LNCAP (cell line): Measurements from ENCODE around the gene THAP12.

Experiments used
- CTCF ChIP-seq: fragments of 450-650 bp; IDR thresholded peaks from 2 replicates; pipeline ENCODE4 v1.5.1; 2017; ENCODE audit warnings: mild to moderate bottlenecking

THAP12 gene

GRCh38 chr11:76325185-76325584, 55.7 kb downstream of the THAP12 start:
- no peak for TF ChIP-seq CTCF

GRCh38 chr11:76323804-76324203, 57.1 kb downstream of the THAP12 start:
- TF ChIP-seq CTCF, result no peak

GRCh38 chr11:76322942-76323341, 58.0 kb downstream of the THAP12 start:
- TF ChIP-seq CTCF, result no peak

GRCh38 chr11:76322540-76322939, 58.4 kb downstream of the THAP12 start:
- no peak for TF ChIP-seq CTCF

- TF ChIP-seq CTCF, result no peak
Observed at GRCh38 chr11:76321820-76322524, 59.0 kb downstream of the THAP12 start.

GRCh38 chr11:76321340-76321739, 59.6 kb downstream of the THAP12 start:
- no peak for TF ChIP-seq CTCF

GRCh38 chr11:76320929-76321328, 60.0 kb downstream of the THAP12 start:
- no peak for TF ChIP-seq CTCF
